Keratinocyte (primary cell): ENCODE measurements around the gene SERPINE2.

Source experiments
- CTCF ChIP-seq, 3 experiments: IDR thresholded peaks in 1 of 3; conservative IDR thresholded peaks in 1 of 3; optimal IDR thresholded peaks in 1 of 3; 2 replicates in 2 of 3; 3 replicates in 1 of 3; pipeline versions ENCODE3 to v1.5.1; 2011; ENCODE audit warnings: low read length in 3 of 3, mild to moderate bottlenecking in 3 of 3, moderate library complexity in 2 of 3, control low read depth in 1 of 3, inconsistent platforms in 1 of 3; ENCODE audit not compliant: insufficient read depth in 2 of 3; ENCODE audit errors: extremely low read depth in 1 of 3
- EZH2 ChIP-seq: IDR thresholded peaks from one replicate; pipeline ENCODE4 v1.6.1; 2012; ENCODE audit warnings: inconsistent platforms, mild to moderate bottlenecking, low read length, moderate library complexity

- TF ChIP-seq EZH2 (no peak), CTCF (optimal IDR thresholded peaks at IDR 0.05 in 1 of 3, IDR thresholded peaks at IDR 0.05 in 1 of 3, conservative IDR thresholded peaks at IDR 0.05 in 1 of 3; ENCODE audit: extremely low read depth in 1 of 3, insufficient read depth in 2 of 3, low read length in 3 of 3) (no peak)
These were observed 17.8 kb upstream of the SERPINE2 start for GRCh38 chr2:224056889-224057288.
